Epidermal melanocyte (primary cell): Measurements from ENCODE around the gene SLIT3.
"Not testable (repeated sequence)": the region's sequence is repeated elsewhere in the genome, so short reads cannot be mapped to it uniquely, and the experiment has no call there.

Experiments
- DNase-seq: peaks from one replicate; pipeline ENCODE4 v3.0.0; 2011; ENCODE audit warnings: low spot score; ENCODE audit not compliant: insufficient read length

Gene SLIT3

DNA sequence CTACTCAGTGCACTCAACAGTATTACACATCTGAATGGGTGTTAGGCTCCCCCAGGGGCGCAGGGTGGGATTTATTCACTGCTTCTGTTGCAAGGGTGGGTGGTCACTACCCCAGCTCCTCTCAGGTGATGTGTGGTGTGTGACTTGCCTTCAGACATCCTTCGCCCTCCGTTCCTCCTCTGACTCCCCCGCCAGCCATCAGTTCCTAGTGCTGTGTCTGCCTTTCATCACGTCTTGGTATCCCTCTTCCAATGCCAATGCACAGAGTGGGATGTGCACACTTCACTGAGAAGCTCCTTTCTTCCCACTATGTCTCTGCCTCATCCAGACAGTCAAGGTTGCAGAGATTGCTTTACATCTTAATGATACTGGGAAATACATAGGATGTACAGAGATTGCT lies 79.4 kb downstream of the SLIT3 start:
- no peak for DNase-seq

DNA sequence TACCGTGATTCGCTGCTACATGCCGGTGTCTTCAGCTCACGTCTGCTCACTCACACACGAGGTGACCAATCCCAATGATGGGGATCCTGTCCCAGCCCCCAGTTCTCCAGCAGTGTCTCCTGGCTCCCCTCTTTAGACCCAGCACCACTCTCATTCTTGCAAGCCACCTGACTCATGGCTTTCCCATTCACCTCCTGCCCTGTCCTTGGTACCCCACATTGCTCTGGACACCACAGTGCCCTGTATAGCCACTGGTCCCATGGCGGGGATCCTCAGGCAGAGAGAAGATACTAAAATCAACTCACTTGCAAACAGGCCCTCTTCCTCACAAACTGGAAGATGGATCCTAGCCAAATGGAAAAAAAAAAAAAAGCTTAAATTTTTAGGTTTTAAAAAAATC lies 81.0 kb downstream of the SLIT3 start:
- DNase-seq: no peak

DNA sequence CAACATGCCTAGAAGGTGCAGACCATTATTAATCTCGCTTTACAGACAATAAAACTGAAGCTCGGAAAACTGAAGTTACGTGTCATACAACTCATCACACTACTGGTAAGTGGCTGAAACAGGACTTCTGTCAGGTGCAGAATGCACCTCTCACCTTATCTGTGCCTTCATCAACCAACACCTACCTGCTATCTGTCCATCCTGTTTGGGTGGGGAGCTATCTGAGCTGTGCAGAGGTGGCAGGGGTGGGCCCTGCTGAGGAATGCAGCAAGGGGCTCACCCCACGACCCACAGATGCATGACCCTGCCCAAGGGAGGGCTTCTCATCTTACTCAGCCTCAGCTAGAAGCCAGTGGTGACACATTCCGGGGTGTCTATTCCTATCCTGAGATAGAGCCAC lies 81.6 kb downstream of the SLIT3 start:
- DNase-seq: no peak

DNA sequence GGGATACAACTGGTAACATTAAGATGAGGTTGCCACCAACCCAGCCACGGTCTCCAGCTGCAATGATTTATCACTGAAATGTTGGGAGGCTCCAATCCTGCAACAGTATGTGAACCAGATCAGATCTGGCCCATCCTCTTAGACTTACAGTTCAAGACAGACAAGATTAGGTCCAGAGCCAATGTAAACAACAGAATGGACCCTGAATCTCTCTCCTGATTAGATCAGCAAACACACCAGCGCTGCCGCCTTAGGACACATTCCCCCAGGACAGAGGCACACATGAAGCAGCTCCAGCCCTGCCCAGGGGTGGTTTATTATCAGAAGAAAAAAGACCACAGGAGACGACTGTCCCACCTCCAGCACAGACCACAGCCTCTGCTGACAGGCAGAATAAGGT lies 82.1 kb downstream of the SLIT3 start:
- DNase-seq: no peak

DNA sequence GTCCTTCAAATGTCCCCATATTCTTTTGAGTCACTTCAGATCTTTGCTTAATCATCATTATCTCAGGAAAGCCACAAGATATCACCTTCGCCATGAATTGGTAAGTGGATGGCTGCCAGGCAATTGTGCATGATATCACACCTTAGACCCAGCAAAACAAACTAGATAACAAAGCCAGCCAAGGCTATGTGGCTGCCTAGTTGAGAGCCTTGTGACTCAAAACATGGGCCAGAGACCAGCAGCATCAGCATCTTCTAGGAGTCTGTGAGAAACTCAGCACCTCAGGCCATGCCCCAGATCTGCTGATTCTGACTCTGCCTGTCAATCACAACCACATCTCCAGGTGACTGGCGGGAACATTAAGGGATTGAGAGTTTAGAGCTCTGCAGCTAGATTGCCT lies 82.8 kb downstream of the SLIT3 start:
- no peak for DNase-seq

DNA sequence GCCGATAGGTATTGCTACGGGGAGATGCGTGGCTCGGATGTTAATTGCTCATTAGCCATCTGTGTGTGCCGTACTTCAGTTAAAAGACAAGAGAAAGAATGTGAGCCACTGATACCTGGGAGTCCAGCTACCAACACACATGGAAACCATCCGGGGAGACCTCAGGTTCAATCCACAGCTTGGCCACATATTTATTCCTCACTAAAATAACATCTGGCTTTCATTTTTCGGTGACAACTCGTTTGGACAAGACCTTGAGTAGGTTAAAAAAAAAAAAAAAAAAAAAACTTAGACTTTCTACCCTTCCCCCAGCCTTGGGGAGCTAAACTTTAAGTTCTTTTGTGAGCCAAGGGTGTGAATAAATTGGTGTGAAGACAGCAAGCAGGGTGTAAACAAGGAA lies 84.1 kb downstream of the SLIT3 start:
- no peak for DNase-seq

DNA sequence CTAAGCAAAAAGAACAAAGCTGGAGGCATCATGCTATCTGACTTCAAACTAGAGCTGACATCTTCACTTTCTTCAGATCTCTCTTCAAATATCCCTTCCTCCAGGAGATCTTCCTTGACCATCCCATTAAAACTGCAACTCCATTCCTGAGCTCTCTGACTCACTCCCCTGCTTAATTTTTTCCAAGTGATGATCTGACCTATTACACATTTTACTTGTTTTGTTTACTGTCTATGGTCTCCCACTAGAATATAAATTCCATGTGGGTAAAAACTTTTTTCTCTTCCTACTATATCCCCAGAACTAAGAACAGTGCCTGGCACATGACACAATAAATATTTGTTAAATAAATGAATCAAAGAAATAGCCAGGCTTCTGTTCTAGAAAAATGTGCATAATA lies 87.5 kb downstream of the SLIT3 start:
- no peak for DNase-seq

DNA sequence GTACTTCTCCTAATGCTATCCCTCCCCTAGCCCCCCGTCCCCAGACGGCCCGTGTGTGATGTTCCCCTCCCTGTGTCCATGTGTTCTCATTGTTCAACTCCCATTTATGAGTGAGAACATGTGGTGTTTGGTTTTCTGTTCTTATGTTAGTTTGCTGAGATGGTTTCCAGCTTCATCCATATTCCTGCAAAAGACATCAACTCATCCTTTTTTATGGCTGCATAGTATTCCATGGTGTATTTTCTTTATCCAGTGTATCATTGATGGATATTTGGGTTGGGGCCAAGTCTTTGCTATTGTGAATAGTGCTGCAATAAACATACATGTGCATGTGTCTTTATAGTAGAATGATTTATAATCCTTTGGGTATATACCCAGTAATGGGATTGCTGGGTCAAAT lies 89.2 kb downstream of the SLIT3 start:
- DNase-seq: not testable (repeated sequence)

DNA sequence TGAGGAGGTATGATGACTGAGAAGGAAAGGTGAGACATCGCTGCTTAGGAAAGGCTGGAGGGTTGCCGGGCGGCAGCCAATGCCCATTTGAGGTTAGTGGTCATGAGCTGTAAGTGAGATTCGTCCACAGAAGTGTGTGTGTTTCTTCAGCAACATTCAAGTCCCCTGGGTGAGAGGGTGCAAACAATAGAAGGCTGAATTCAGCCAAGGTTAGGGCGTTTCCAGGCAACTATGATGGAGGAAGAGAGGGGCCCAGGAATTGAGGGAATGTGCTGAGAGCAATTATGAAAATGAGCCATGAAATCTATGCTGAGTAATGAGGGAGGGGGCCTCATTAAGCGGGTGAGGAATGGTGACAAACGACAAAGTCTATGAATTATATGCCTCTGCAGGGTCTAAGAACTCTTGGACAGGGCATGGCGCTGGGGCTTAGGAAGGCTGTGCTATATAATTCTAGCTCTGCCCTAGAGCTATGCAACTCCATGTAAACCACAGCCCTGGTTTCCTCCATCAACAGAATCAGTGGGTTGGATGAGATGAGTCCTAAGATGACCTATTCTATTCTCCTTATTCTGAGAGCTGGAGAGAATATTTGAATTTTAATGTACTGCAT lies 96.0 kb downstream of the SLIT3 start:
- no peak for DNase-seq

DNA sequence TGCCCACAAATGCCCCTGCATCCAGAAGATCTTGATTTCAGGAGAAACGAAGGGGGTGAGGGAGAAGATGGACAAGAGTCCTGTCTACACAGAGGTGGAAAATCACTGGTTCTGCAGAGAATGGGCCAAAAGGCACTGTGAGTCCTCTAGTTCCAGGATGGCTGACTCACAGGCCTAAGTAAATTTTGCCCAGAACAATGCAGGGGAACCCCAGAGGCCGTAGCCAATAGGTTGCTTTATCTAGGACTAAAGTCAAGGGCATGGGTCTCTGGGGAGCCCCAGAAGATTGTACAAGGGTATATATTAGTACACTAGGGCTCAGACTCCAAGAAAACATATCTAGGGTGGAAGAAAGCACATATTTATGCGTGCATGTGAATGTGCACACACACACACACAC lies 98.0 kb downstream of the SLIT3 start:
- no peak for DNase-seq

DNA sequence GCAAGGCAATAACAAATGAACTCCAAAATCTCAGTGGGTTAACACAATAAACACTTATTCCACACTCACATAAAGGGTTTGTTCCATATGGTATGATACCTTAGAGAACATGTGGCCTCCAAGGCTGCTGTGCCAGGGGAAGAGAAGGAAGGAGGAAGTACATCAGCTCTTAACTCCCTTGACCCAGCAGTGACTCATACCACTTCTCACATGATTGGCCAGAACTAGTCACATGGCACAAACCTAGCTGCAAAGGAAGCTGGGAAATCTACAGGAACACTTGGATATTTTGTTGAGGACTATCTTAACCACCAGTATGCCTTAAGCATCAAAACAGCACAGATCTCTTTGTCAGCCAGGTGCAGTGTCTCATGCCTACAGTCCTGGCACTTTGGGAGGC lies 99.3 kb downstream of the SLIT3 start:
- no peak for DNase-seq

DNA sequence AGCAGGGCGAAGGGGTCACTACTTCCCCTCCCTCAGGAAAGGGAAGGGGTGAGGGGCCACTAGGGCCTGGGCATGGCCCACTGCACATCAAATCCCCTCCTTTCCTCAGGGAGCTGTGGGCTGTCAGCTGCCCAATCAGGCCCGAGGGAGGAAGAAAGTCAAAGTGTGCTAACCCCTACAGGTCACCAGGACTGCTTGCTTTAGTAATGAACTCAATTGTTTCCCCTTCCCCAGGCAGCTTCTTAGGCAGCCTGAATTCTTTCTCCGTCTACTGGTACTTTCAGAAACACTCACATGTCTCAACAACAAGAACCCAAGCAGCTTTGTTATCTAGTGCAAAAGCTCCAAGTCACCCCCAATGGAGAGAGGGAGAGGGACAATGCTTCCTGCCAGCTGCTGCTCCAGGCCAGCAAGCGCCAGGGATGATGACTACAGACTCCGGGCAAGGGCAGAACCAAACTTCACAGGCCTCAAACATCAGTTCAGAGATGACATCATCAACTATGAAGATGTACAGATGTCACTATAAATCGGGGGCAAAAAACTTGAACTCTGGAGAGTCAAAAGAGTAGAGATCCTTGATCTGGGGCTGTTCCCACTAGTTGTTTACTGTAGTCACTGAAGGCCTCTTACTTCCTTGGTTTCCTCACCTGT lies 100.7 kb downstream of the SLIT3 start:
- DNase-seq: no peak

DNA sequence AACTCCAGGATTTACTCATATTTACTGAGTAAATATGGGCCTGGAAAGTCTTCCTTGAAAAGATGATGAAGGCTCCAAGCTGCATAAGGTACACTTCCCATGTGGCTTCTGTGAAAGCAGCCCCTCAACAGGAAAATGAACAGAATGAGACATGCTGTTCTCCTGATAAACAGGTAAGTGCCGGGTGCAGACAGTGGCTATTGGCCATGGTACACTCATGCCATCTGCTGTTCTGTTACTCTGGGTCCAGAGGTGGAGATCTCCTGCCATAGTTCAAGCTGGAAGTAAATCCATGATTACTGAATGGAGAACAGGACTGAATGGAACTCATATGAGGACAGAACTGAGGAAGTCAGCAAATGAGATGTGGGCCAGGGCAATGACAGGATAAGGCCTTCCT lies 103.6 kb downstream of the SLIT3 start:
- no peak for DNase-seq

DNA sequence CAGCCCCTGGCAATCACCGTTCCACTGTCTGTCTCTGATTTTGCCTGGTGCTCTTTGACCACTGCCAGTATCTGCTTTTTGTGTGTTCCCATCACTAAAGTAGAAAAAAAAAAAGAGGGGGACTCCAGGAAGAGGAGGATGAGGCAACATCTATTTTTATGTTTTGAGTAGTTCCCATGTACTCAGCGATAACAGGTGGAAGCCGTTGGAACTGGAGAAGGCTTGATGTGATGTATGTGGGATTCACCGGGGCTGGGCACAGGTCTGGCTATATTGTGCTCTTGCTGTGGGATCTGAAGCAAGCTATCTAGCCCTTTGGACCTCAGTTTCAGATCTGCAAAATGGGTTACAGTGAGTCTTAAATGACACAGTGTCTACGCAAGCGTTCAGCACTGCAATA lies 104.9 kb downstream of the SLIT3 start:
- no peak for DNase-seq

DNA sequence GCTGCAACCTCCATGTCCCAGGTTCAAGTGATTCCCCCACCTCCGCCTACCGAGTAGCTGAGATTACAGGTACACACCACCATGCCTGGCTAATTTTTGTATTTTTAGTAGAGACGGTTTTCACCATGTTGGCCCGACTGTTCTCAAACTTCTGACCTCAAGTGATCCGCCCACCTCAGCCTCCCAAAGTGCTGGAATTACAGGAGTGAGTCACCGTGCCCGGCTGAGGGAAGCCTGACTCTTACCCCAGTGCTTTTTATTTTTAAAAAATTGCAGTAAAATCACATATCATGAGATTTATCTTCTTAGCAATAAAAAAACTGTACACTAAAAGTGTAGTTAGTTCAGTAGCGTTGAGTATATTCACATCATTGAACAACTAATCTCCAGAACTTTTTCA lies 105.3 kb downstream of the SLIT3 start:
- DNase-seq: no peak

DNA sequence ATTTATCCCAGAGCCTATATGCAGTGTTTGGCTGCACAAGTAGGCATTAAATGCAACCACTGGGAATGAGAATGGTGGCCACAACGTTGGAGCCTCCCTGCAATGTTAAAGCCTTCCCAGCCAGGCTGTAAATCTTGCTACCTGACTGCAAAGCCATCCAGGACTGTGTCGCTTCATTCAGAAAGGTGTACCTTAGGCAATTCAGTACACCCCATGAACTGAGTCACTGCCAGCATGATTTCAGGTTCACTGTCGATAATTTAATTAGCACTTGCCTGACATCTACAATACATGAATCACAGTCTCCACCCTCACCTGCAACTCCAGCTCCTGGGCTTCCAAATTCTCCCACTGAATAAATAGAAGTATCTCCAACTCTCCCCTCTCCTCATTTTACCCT lies 108.4 kb downstream of the SLIT3 start:
- DNase-seq: no peak

DNA sequence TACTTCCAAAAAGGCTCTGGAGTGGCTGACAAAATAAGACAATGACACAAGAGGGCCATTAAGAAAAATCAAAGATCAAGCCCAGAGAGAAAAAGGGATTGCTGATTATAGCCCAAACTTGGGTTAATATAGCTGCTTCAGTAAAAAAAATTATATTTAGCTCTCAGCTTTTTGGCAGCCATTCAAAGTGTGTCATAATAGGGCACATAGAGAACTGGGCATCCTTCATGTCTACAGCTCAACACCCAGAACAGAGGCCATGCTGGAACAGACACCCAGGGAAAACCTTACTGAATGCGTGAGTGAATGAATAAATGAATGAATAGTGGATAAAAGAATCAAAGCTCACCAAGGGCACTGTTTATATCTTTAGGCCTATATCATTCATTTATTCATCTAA lies 110.1 kb downstream of the SLIT3 start:
- no peak for DNase-seq

DNA sequence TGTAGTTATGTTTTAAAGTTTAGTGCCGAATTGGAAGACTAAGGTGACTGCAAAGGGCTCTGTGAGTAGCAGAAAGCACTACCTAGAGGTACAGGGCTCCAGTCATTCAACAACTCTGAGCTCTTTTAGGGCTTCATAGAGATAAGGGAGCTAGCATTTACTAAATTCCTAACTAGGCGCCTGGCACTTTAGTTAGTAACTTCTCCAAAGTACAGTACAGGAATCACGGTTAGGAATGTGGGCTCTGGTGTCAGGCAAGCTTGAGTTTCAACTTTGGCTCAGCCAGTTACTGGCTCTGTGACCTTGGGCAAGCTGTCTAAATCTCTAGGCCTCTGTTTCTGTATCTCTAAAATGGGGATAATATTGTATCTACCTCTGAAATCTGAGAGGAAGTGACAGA lies 115.3 kb downstream of the SLIT3 start:
- no peak for DNase-seq

DNA sequence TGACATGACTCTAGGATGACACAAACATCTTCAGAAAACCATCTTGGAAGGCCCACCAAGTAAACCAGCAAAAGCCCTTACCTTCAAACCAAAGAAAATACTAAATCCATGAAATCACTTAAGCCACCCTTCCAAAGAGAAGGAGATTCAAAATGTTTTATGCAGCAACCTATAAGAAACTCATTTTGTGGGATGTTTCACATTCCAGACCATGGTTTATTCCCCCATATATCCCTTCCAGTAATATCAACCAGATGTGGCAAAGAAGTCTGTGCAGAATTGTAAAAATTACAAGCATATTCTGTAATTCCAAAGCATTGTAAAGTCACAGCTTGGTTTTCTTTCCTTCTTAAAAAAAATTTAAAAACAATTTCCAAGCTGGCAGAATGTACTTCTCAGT lies 117.4 kb downstream of the SLIT3 start:
- peak; percentile 27 for DNase-seq

DNA sequence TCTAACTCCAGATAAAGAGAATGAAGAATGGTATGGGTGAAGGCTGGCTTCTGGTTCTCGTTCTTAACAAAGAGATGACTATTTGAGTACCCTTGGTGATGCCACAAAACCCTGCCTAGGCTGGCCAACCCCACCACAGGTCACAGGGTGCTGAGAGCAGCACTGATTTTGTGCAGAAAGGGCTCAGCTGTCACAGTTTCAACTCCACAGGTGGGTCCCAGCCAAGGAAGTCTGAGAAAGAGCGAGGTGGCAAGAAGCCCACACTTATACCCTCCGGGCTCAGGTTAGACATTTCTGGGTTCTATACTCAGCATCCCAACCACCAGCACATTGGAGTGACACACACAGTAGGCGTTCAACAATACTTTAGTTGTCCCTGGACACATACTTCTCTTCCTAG lies 118.1 kb downstream of the SLIT3 start:
- DNase-seq: no peak

DNA sequence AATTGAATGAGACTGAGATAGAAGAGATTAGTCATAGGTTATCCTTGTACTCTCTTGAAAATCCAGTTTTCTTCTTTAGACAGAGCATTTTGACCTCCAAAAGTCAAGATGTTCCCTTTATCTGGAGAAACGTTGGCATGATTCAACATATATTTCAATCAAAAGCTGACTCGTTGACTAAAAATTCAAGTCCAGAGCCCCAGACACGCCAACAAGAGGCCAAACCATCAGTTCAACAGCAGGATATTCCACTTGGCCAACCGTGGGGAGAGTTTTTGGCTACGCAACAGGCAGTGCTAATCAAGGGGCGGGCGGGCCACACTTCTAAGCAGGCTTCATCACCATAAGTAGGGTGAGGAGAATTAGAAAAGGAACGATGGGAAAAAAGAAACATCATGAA lies 119.1 kb downstream of the SLIT3 start:
- no peak for DNase-seq

DNA sequence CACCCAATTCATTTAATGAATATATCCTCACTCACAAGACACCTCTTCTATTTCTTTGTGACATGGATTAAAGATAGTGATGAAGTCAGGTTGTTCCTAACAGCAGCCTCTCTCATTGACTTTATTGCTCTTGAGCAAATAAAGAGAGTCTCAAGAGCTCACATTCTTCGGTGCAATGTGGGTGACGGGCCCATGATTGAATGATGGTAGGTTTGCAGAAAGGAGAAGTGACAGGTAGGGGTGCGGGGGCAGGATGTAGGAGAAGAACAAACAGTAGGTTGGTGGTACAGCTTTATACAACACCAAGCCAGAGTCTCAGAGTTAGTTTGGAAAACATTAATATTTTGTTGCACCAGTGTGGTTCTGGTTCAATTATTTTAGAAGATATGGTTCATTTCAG lies 122.2 kb downstream of the SLIT3 start:
- no peak for DNase-seq

DNA sequence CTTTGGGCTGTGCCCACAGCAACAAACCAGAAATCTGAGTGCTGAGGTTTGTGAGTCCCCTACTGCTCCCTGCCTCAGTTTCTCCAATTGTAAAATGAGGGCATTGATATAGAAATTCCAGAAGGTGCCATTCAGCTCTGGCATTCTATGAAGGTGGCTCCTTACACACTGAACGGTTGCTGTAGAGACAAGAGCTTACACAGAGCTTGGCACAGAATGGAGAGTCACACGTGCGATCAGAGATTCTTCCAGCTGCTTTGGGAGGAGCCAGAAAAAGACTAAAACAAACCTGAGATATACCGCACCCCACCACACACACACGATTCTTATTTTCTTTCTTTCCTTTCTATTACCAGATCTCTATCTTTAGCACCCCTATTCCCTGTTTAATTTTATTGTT lies 122.7 kb downstream of the SLIT3 start:
- DNase-seq: no peak
